ENCODE measurements around the gene TAC3. TPM values are rescaled to one million over a fixed set of nuclear protein-coding genes. Genes with fewer than 3 reads are reported as not detected.

Gene TAC3
- total RNA-seq, 1 donor from 2014 or later: not detected

Other genes starting within 250 kb of the TAC3 start
- not detected in 3 replicates for gene SDR9C7, start 82.1 kb downstream of the TAC3 start, total RNA-seq
- 0.10 TPM in 1 of 3 replicates, not detected in the others for gene RDH16, start 58.9 kb downstream of the TAC3 start, total RNA-seq
- 5.8 to 6.1 TPM (median 6.0 TPM) in 3 replicates for gene ZBTB39, start 10.0 kb downstream of the TAC3 start, total RNA-seq
- gene MYO1A, start 33.6 kb upstream of the TAC3 start, total RNA-seq: 0.48 TPM in 1 of 3 replicates, not detected in the others
- gene NEMP1, start 62.3 kb upstream of the TAC3 start, total RNA-seq: 11.7 to 14.7 TPM (median 12.9 TPM) in 3 replicates
- gene NAB2, start 72.6 kb upstream of the TAC3 start, total RNA-seq: 30.7 to 32.5 TPM (median 31.1 TPM) in 3 replicates
- gene STAT6, start 94.8 kb upstream of the TAC3 start, total RNA-seq: 89.4 to 101 TPM (median 94.2 TPM) in 3 replicates
- gene LRP1, start 112.0 kb upstream of the TAC3 start, total RNA-seq: 448 to 583 TPM (median 463 TPM) in 3 replicates
- gene LRP1-AS, start 131.1 kb upstream of the TAC3 start, total RNA-seq: not detected in 3 replicates
- gene NXPH4, start 200.3 kb upstream of the TAC3 start, total RNA-seq: 75.4 to 85.4 TPM (median 82.8 TPM) in 3 replicates
- 112 to 292 TPM (median 291 TPM) in 3 replicates for gene SHMT2, start 213.2 kb upstream of the TAC3 start, total RNA-seq
- gene STAC3, start 234.7 kb upstream of the TAC3 start, total RNA-seq: 1.1 to 2.8 TPM (median 1.3 TPM) in 3 replicates